C4-2B (cell line): ENCODE measurements around the gene SLC31A1.

Experiments used
- CTCF ChIP-seq: fragments of 450-650 bp; conservative IDR thresholded peaks from 2 replicates; pipeline ENCODE4 v1.5.1; 2017; ENCODE audit warnings: mild to moderate bottlenecking
- ZFX ChIP-seq: fragments of 450-650 bp; IDR thresholded peaks from 2 replicates; pipeline ENCODE4 v1.6.1; 2017

GRCh38 chr9:113173341-113173740 is 48.0 kb upstream of the SLC31A1 start:
- no peak for TF ChIP-seq CTCF
- TF ChIP-seq ZFX, result no peak
